H9 (cell line): ENCODE results near the gene CCDC28A. TPM values are rescaled to one million over a fixed set of nuclear protein-coding genes. Genes with fewer than 3 reads are reported as not detected.

Experiments
- DNase-seq: peaks from one replicate; pipeline ENCODE4 v3.0.0-alpha.2; 2017
- H2AFZ ChIP-seq: one replicate; pipeline ENCODE4 v1.6.1; 2013; ENCODE audit warnings: mild to moderate bottlenecking, low read length, control low read depth, moderate library complexity
- H2AK5ac ChIP-seq: 2 replicates; pipeline ENCODE4 v1.6.1; 2013; ENCODE audit warnings: low read length, control low read depth, mixed read lengths; ENCODE audit not compliant: insufficient read length
- H2BK120ac ChIP-seq: one replicate; pipeline ENCODE4 v1.6.1; 2013; ENCODE audit warnings: low read depth, mild to moderate bottlenecking, low read length, control low read depth, inconsistent platforms; ENCODE audit not compliant: poor library complexity, severe bottlenecking
- H2BK12ac ChIP-seq: 2 replicates; pipeline ENCODE4 v1.6.1; 2013; ENCODE audit warnings: low read length, control low read depth, mixed read lengths, low read depth; ENCODE audit not compliant: insufficient read length
- H2BK15ac ChIP-seq: 2 replicates; pipeline ENCODE4 v1.6.1; 2013; ENCODE audit warnings: low read depth, low read length, control low read depth
- H2BK20ac ChIP-seq: one replicate; pipeline ENCODE4 v1.6.1; 2013; ENCODE audit warnings: low read depth, mild to moderate bottlenecking, low read length, control low read depth, inconsistent platforms; ENCODE audit not compliant: poor library complexity, severe bottlenecking
- H2BK5ac ChIP-seq: 2 replicates; pipeline ENCODE4 v1.6.1; 2013; ENCODE audit warnings: low read length, control low read depth, mixed read lengths; ENCODE audit not compliant: insufficient read length
- H3K14ac ChIP-seq: 2 replicates; pipeline ENCODE4 v1.6.1; 2013; ENCODE audit warnings: low read length, control low read depth; ENCODE audit not compliant: insufficient read depth
- H3K18ac ChIP-seq: 2 replicates; pipeline ENCODE4 v1.6.1; 2013; ENCODE audit warnings: low read depth, mild to moderate bottlenecking, mixed read lengths, low read length, control low read depth; ENCODE audit not compliant: insufficient read length
- H3K23ac ChIP-seq: 2 replicates; pipeline ENCODE4 v1.6.1; 2013; ENCODE audit warnings: low read length, control low read depth, mixed read lengths, low read depth; ENCODE audit not compliant: insufficient read length
- H3K23me2 ChIP-seq: 2 replicates; pipeline ENCODE4 v1.6.1; 2013; ENCODE audit warnings: low read depth, mild to moderate bottlenecking, mixed read lengths, low read length, control low read depth; ENCODE audit not compliant: insufficient read length, poor library complexity, severe bottlenecking
- H3K27ac ChIP-seq: 2 replicates; pipeline ENCODE4 v1.5.1; 2013; ENCODE audit warnings: low read length, control low read depth, mixed read lengths, low read depth; ENCODE audit not compliant: insufficient read length
- H3K27me3 ChIP-seq: 2 replicates; pipeline ENCODE4 v1.6.1; 2013; ENCODE audit warnings: low read length, control low read depth, inconsistent platforms; ENCODE audit not compliant: insufficient read depth
- H3K4ac ChIP-seq: 2 replicates; pipeline ENCODE4 v1.6.1; 2013; ENCODE audit warnings: low read depth, mild to moderate bottlenecking, control low read depth, inconsistent platforms, low read length, moderate library complexity
- H3K4me1 ChIP-seq: 2 replicates; pipeline ENCODE4 v1.6.1; 2013; ENCODE audit warnings: low read length, control low read depth, inconsistent platforms; ENCODE audit not compliant: insufficient read depth
- H3K4me2 ChIP-seq: 2 replicates; pipeline ENCODE4 v1.6.1; 2013; ENCODE audit warnings: low read length, control low read depth, mixed read lengths; ENCODE audit not compliant: insufficient read length, insufficient read depth
- H3K56ac ChIP-seq: 2 replicates; pipeline ENCODE4 v1.6.1; 2013; ENCODE audit warnings: low read depth, mild to moderate bottlenecking, mixed read lengths, low read length, control low read depth; ENCODE audit not compliant: insufficient read length
- H3K79me1 ChIP-seq: 2 replicates; pipeline ENCODE4 v1.6.1; 2013; ENCODE audit warnings: low read depth, mild to moderate bottlenecking, moderate library complexity, low read length, control low read depth, inconsistent platforms; ENCODE audit not compliant: insufficient read depth, poor library complexity, severe bottlenecking
- H3K79me2 ChIP-seq: 2 replicates; pipeline ENCODE4 v1.6.1; 2013; ENCODE audit warnings: low read length, control low read depth, inconsistent platforms; ENCODE audit not compliant: insufficient read depth
- H3K9ac ChIP-seq: 2 replicates; pipeline ENCODE4 v1.6.1; 2013; ENCODE audit warnings: low read length, control low read depth, mixed read lengths; ENCODE audit not compliant: insufficient read length; ENCODE audit errors: extremely low read depth
- H3K9me3 ChIP-seq: one replicate; pipeline ENCODE4 v1.6.1; 2013; ENCODE audit warnings: low read depth, low read length, inconsistent platforms; ENCODE audit not compliant: control insufficient read depth
- H3T11ph ChIP-seq: one replicate; pipeline ENCODE4 v1.6.1; 2013; ENCODE audit warnings: mild to moderate bottlenecking, low read length, control low read depth, inconsistent platforms
- H4K20me1 ChIP-seq: one replicate; pipeline ENCODE4 v1.6.1; 2013; ENCODE audit not compliant: control insufficient read depth, insufficient read length, insufficient read depth
- H4K5ac ChIP-seq: 2 replicates; pipeline ENCODE4 v1.6.1; 2013; ENCODE audit warnings: low read depth, mild to moderate bottlenecking, mixed read lengths, low read length, control low read depth; ENCODE audit not compliant: insufficient read length
- H4K8ac ChIP-seq: replicated peaks from 2 replicates; pipeline ENCODE4 v1.6.1; 2013; ENCODE audit warnings: low read length, control low read depth, mixed read lengths, low read depth; ENCODE audit not compliant: insufficient read length
- H4K91ac ChIP-seq: 2 replicates; pipeline ENCODE4 v1.6.1; 2013; ENCODE audit warnings: low read depth, mild to moderate bottlenecking, moderate library complexity, mixed read lengths, low read length, control low read depth; ENCODE audit not compliant: insufficient read length
- H3K27ac Mint-ChIP-seq, 3 experiments: 2 replicates in 2 of 3; 3 replicates in 1 of 3; pipeline ENCODE4 v1.8.0; 2020 to 2021; ENCODE audit warnings: mixed read lengths in 3 of 3, mild to moderate bottlenecking in 1 of 3, moderate library complexity in 1 of 3
- H3K27me3 Mint-ChIP-seq: 2 replicates; pipeline ENCODE4 v1.8.0; 2021; ENCODE audit warnings: low read depth, mild to moderate bottlenecking, moderate library complexity, mixed read lengths
- H3K36me3 Mint-ChIP-seq, 3 experiments: 2 replicates in 2 of 3; 3 replicates in 1 of 3; pipeline ENCODE4 v1.8.0; 2020 to 2021; ENCODE audit warnings: low read depth in 3 of 3, mixed read lengths in 3 of 3; ENCODE audit not compliant: insufficient read depth in 1 of 3
- H3K4me1 Mint-ChIP-seq, 2 experiments: 2 replicates each; pipeline ENCODE4 v1.8.0; 2020; ENCODE audit warnings: mixed read lengths in 2 of 2
- H3K4me3 Mint-ChIP-seq, 2 experiments: 2 replicates in 1 of 2; 3 replicates in 1 of 2; pipeline ENCODE4 v1.8.0; 2020 to 2021; ENCODE audit warnings: mild to moderate bottlenecking in 2 of 2, mixed read lengths in 2 of 2, moderate library complexity in 1 of 2
- H3K9me3 Mint-ChIP-seq, 2 experiments: 2 replicates in 1 of 2; 3 replicates in 1 of 2; pipeline ENCODE4 v1.8.0; 2020; ENCODE audit warnings: mild to moderate bottlenecking in 2 of 2, mixed read lengths in 2 of 2, moderate library complexity in 1 of 2
- WGBS: extraction: QIAGEN DNeasy Blood & Tissue Kit; methylation state at CpG from one replicate; pipeline ENCODE4 v1.1.7; 2013; ENCODE audit warnings: missing lambda C conversion rate, low lambda C conversion rate, mixed read lengths; ENCODE audit not compliant: insufficient read length; ENCODE audit errors: extremely low coverage; 5-methylcytosine and 5-hydroxymethylcytosine counted together
- total RNA-seq: library from RNA; stranded (reverse); gene quantifications from 2 replicates; pipeline ENCODE4 v1.2.1, GENCODE V29; 2021
- TF ChIP-seq, protein P1 (sequence below): fragments of 200-600 bp; sonication (generic); conservative IDR thresholded peaks from 3 replicates; pipeline ENCODE4 v1.8.0; 2021; ENCODE audit warnings: antibody characterized with exemption, mild to moderate bottlenecking

CCDC28A gene
- total RNA-seq, 1 experiment from 2014 or later: 12.9 TPM

DNA sequence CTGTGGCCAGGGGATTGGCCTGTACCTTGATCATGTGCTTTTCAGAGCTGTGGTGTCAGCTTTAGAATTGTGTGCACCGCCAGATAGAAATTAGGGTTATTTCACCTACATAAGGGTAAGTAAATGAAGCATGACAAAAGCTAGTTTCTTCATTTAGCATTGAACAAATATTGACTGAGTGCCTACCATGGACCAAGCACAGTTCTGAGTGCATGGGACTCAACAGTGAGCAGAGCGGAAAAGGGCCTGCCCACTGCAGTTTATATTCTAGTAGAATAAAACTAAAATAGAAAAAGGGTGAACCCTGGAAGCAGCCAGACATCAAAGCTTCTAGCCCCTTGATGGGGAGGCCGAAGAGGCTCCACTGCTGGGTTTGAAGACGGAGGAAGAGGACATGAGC is 48.0 kb downstream of the CCDC28A start:
- no peak overlapping the region for H3K4me2 ChIP-seq
- DNase-seq: no peak
- no peak overlapping the region for H2BK20ac ChIP-seq
- no peaks in the 10 kb centered on the region for H3K79me1 ChIP-seq
- Mint-ChIP-seq H3K27ac (no peak overlapping the region; a peak in 1 of 7 replicates), H3K36me3 (no peaks in the 10 kb centered on the region; a peak in 1 of 7 replicates), H3K9me3 (no peaks in the 10 kb centered on the region), H3K4me1 (peaks cover 21 to 22% of the 10 kb centered on the region in 2 experiments), H3K4me3 (no peak overlapping the region), H3K27me3 (no peaks in the 10 kb centered on the region)
- H2AK5ac ChIP-seq: no peak overlapping the region
- H2BK120ac ChIP-seq: no peak overlapping the region
- no peak overlapping the region for H3K18ac ChIP-seq
- no peak overlapping the region for H3K56ac ChIP-seq
- peaks cover 2% of the 10 kb centered on the region for H4K20me1 ChIP-seq
- H2BK15ac ChIP-seq: no peak overlapping the region
- H3K27ac ChIP-seq: no peak overlapping the region
- no peak overlapping the region for H3K9ac ChIP-seq
- no peak overlapping the region for H3T11ph ChIP-seq
- no peaks in the 10 kb centered on the region for H3K27me3 ChIP-seq
- TF ChIP-seq, protein P1, sequence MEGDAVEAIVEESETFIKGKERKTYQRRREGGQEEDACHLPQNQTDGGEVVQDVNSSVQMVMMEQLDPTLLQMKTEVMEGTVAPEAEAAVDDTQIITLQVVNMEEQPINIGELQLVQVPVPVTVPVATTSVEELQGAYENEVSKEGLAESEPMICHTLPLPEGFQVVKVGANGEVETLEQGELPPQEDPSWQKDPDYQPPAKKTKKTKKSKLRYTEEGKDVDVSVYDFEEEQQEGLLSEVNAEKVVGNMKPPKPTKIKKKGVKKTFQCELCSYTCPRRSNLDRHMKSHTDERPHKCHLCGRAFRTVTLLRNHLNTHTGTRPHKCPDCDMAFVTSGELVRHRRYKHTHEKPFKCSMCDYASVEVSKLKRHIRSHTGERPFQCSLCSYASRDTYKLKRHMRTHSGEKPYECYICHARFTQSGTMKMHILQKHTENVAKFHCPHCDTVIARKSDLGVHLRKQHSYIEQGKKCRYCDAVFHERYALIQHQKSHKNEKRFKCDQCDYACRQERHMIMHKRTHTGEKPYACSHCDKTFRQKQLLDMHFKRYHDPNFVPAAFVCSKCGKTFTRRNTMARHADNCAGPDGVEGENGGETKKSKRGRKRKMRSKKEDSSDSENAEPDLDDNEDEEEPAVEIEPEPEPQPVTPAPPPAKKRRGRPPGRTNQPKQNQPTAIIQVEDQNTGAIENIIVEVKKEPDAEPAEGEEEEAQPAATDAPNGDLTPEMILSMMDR: no peak
- no peak overlapping the region for H3K23ac ChIP-seq
- no peak overlapping the region for H2BK5ac ChIP-seq
- peaks cover 5% of the 10 kb centered on the region; the same call in 1 of the 2 replicates for H3K4me1 ChIP-seq
- no peak overlapping the region for H3K14ac ChIP-seq
- H3K9me3 ChIP-seq: no peaks in the 10 kb centered on the region
- no peaks in the 10 kb centered on the region for H3K23me2 ChIP-seq
- no peak overlapping the region for H2BK12ac ChIP-seq
- no peak overlapping the region for H4K5ac ChIP-seq
- WGBS: no CpG with 5 or more reads among the region's 4 CpGs
- no peak overlapping the region for H4K8ac ChIP-seq
- no peak overlapping the region for H2AFZ ChIP-seq
- H4K91ac ChIP-seq: no peak overlapping the region
- H3K4ac ChIP-seq: no peak overlapping the region
- H3K79me2 ChIP-seq: no peaks in the 10 kb centered on the region
